Osteoblast (primary cell): ENCODE results near the gene RAB20. TPM values are rescaled to one million over a fixed set of nuclear protein-coding genes. Genes with fewer than 3 reads are reported as not detected.

Experiments used
- DNase-seq: peaks from one replicate; pipeline ENCODE4 v3.0.0; 2011; ENCODE audit warnings: low spot score, mixed read lengths; ENCODE audit not compliant: insufficient read length; ENCODE audit errors: missing footprints
- H2AFZ ChIP-seq: 2 replicates; pipeline ENCODE4 v1.6.0; 2011; ENCODE audit warnings: mild to moderate bottlenecking, low read length
- H3K27ac ChIP-seq: 2 replicates; pipeline ENCODE4 v1.5.1; 2011; ENCODE audit warnings: mild to moderate bottlenecking, low read depth, low read length, moderate library complexity
- H3K27me3 ChIP-seq: 2 replicates; pipeline ENCODE4 v1.6.0; 2012; ENCODE audit warnings: mild to moderate bottlenecking, control low read depth, inconsistent platforms, low read length, moderate library complexity; ENCODE audit not compliant: insufficient read depth
- H3K36me3 ChIP-seq: 2 replicates; pipeline ENCODE4 v1.5.1; 2011; ENCODE audit warnings: mild to moderate bottlenecking, low read length, control low read depth, moderate library complexity; ENCODE audit not compliant: insufficient read depth
- H3K4me1 ChIP-seq: 2 replicates; pipeline ENCODE4 v1.5.1; 2011; ENCODE audit warnings: mild to moderate bottlenecking, low read length, control low read depth, moderate library complexity; ENCODE audit not compliant: insufficient read depth
- H3K4me2 ChIP-seq: 2 replicates; pipeline ENCODE4 v1.6.0; 2011; ENCODE audit warnings: mild to moderate bottlenecking, low read length; ENCODE audit not compliant: insufficient read depth
- H3K4me3 ChIP-seq: fragments of 200-600 bp; sonication (generic); 3 replicates; pipeline ENCODE4 v1.5.1; 2012; ENCODE audit warnings: mild to moderate bottlenecking, low read length, inconsistent platforms; ENCODE audit not compliant: insufficient read depth
- H3K79me2 ChIP-seq: 2 replicates; pipeline ENCODE4 v1.6.0; 2012; ENCODE audit warnings: mild to moderate bottlenecking, low read length, control low read depth, inconsistent platforms; ENCODE audit not compliant: insufficient read depth
- H3K9me3 ChIP-seq: 2 replicates; pipeline ENCODE4 v1.5.1; 2011; ENCODE audit warnings: low read depth, low read length, control low read depth
- H4K20me1 ChIP-seq: 2 replicates; pipeline ENCODE4 v1.6.0; 2012; ENCODE audit warnings: mild to moderate bottlenecking, low read length, control low read depth; ENCODE audit not compliant: insufficient read depth
- total RNA-seq: library from RNA; depleted of rRNA; stranded (reverse); fragments of >200 nt; gene quantifications from 2 replicates; pipeline ENCODE4 v1.2.3, GENCODE V29; 2012
- TF ChIP-seq, protein P1 (sequence below): IDR thresholded peaks from 2 replicates; pipeline ENCODE4 v1.5.1; 2011; ENCODE audit warnings: mild to moderate bottlenecking, low read depth, low read length, moderate library complexity; ENCODE audit errors: extremely low read depth

The RAB20 gene
- total RNA-seq, 1 donor: 3.6 TPM

DNA sequence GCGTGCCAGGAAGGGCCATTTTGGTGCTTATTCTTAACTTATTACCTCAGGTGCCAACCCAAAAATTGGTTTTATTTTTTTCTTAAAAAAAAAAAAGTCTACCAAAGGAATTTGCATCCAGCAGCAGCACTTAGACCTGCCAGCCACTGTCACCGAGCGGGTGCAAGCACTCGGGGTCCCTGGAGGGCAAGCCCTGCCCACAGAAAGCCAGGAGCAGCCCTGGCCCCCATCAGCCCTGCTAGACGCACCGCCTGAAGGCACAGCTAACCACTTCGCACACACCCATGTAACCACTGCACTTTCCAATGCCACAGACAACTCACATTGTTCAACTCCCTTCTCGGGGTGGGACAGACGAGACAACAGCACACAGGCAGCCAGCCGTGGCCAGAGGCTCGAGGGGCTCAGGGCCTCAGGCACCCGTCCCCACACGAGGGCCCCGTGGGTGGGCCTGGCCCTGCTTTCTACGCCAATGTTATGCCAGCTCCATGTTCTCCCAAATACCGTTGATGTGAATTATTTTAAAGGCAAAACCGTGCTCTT is 49.3 kb downstream of the RAB20 start:
- Histone ChIP-seq H3K4me1 (no peaks in the 10 kb centered on the region), H3K4me3 (no peak overlapping the region), H3K36me3 (peaks cover 75% of the 10 kb centered on the region), H3K9me3 (no peaks in the 10 kb centered on the region), H3K4me2 (no peak overlapping the region), H2AFZ (no peak overlapping the region), H3K27ac (no peak overlapping the region), H4K20me1 (peaks cover 8% of the 10 kb centered on the region), H3K27me3 (no peaks in the 10 kb centered on the region), H3K79me2 (no peaks in the 10 kb centered on the region)
- TF ChIP-seq, protein P1, sequence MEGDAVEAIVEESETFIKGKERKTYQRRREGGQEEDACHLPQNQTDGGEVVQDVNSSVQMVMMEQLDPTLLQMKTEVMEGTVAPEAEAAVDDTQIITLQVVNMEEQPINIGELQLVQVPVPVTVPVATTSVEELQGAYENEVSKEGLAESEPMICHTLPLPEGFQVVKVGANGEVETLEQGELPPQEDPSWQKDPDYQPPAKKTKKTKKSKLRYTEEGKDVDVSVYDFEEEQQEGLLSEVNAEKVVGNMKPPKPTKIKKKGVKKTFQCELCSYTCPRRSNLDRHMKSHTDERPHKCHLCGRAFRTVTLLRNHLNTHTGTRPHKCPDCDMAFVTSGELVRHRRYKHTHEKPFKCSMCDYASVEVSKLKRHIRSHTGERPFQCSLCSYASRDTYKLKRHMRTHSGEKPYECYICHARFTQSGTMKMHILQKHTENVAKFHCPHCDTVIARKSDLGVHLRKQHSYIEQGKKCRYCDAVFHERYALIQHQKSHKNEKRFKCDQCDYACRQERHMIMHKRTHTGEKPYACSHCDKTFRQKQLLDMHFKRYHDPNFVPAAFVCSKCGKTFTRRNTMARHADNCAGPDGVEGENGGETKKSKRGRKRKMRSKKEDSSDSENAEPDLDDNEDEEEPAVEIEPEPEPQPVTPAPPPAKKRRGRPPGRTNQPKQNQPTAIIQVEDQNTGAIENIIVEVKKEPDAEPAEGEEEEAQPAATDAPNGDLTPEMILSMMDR: no peak
- peak; percentile 10 for DNase-seq

- peak; percentile 55 for DNase-seq
- Histone ChIP-seq H3K4me3 (no peak overlapping the region), H3K27ac (no peak overlapping the region), H3K79me2 (no peaks in the 10 kb centered on the region), H3K4me1 (peaks cover 4% of the 10 kb centered on the region), H3K4me2 (no peak overlapping the region), H2AFZ (no peak overlapping the region), H3K9me3 (no peaks in the 10 kb centered on the region), H3K36me3 (peaks cover 82% of the 10 kb centered on the region), H3K27me3 (no peaks in the 10 kb centered on the region), H4K20me1 (peaks cover 8% of the 10 kb centered on the region)
- TF ChIP-seq, protein P1: no peak
Observed at GRCh38 chr13:110511509-110512181, 49.9 kb downstream of the RAB20 start.

DNA sequence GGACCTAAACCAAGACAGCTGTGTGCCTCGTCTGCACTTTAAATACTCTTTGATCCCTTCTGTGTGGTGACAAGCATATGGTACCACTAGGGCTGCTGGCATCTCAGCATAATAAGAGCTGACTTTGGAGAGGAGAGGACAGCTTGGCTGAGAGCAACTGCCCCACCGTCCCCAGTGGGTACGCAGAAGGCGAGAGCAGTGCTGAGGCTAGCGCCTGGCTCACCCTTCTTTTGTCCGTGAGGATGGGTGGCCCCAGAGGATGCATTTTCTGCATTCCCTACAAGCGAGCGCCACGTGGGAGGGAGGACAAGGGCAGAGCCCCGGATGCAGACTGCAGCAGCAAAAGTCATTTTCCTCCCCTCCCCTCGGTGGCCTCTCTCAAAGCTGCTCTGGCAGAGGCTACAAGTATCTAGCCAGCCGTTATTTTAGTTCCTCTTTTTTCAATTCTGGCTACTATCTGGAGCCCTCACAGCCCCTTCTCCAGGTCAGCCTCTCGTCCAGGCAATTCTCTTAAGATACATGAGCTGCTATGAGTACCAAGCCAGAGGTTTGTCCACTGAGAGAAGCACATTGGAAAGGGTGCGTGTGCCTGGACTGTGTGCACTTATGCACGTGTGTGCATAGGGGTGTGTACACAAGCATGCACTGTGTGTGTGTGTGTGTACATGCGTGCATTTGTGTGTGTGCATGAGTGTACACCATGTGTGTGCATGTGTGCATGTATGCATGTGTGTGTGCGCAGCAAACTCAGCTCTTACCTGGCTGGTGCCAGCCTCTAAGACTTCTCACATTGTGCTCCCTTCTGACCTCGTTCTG is 51.3 kb downstream of the RAB20 start:
- Histone ChIP-seq H4K20me1 (peaks cover 8% of the 10 kb centered on the region), H3K4me1 (peaks cover 5% of the 10 kb centered on the region), H3K27me3 (no peaks in the 10 kb centered on the region), H3K9me3 (no peaks in the 10 kb centered on the region), H3K4me2 (no peak overlapping the region), H2AFZ (no peak overlapping the region), H3K79me2 (no peaks in the 10 kb centered on the region), H3K27ac (no peak overlapping the region), H3K4me3 (no peak overlapping the region), H3K36me3 (peaks cover 94% of the 10 kb centered on the region)
- TF ChIP-seq, protein P1: no peak
- peak; percentile 60 for DNase-seq

- Histone ChIP-seq H3K4me3 (no peak overlapping the region), H3K4me2 (no peak overlapping the region), H3K27ac (no peak overlapping the region), H3K27me3 (no peaks in the 10 kb centered on the region), H2AFZ (no peak overlapping the region), H4K20me1 (peaks cover 8% of the 10 kb centered on the region), H3K9me3 (no peaks in the 10 kb centered on the region), H3K36me3 (peaks cover 89% of the 10 kb centered on the region), H3K79me2 (no peaks in the 10 kb centered on the region), H3K4me1 (peaks cover 5% of the 10 kb centered on the region)
- peak; percentile 55 for DNase-seq
- TF ChIP-seq, protein P1: no peak
Observed at GRCh38 chr13:110509478-110509926, 52.0 kb downstream of the RAB20 start.
